ENCODE data around the gene NUDT19.

DNA sequence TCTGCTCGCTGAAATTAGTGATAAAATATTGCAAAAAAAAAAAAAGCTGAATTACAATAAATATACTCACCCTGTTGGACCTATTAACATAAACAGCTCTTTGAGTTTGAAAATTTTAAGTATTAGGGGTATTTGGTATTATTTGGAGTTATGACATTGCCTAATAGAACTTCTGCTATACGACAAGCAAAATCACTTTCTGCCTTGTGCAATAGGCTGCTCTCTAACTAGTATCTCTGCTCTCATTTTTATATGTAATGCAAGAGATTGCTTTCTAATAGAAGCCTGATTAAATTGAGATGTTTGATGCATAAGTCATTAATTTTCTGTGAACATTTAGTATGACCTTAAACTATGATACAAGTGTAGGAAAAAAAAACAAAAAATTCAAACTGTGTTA lies 10.6 kb upstream of the NUDT19 start:
- TF ChIP-seq MYC (IDR thresholded peaks at IDR 0.05; ENCODE audit: insufficient read depth, insufficient read length, insufficient replicate concordance, low read length, severe bottlenecking), result no peak
- TF ChIP-seq NRF1 (conservative IDR thresholded peaks at IDR 0.05; ENCODE audit: low read depth, low read length), result no peak
- TF ChIP-seq, protein P1, sequence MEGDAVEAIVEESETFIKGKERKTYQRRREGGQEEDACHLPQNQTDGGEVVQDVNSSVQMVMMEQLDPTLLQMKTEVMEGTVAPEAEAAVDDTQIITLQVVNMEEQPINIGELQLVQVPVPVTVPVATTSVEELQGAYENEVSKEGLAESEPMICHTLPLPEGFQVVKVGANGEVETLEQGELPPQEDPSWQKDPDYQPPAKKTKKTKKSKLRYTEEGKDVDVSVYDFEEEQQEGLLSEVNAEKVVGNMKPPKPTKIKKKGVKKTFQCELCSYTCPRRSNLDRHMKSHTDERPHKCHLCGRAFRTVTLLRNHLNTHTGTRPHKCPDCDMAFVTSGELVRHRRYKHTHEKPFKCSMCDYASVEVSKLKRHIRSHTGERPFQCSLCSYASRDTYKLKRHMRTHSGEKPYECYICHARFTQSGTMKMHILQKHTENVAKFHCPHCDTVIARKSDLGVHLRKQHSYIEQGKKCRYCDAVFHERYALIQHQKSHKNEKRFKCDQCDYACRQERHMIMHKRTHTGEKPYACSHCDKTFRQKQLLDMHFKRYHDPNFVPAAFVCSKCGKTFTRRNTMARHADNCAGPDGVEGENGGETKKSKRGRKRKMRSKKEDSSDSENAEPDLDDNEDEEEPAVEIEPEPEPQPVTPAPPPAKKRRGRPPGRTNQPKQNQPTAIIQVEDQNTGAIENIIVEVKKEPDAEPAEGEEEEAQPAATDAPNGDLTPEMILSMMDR (IDR thresholded peaks at IDR 0.05 in 2 of 3, conservative IDR thresholded peaks at IDR 0.05 in 1 of 3; ENCODE audit: control insufficient read depth in 2 of 3, extremely low read depth in 1 of 3, insufficient read depth in 1 of 3, low read depth in 3 of 3, low read length in 3 of 3), result no peak
